K562 (cell line): ENCODE data around the gene CCNO.

Experiments
- GABPA ChIP-seq: fragments of 200-800 bp; sonication (Bioruptor generic); conservative IDR thresholded peaks from 2 replicates; pipeline ENCODE4 v1.6.1; 2016; ENCODE audit warnings: low read depth, missing genetic modification characterization, missing compliant biosample characterization
- MTF1 ChIP-seq: fragments of 250-450 bp; sonication (Bioruptor Pico); IDR thresholded peaks from 2 replicates; pipeline ENCODE4 v1.9.0; 2021; ENCODE audit warnings: moderate library complexity, mild to moderate bottlenecking, inconsistent platforms, borderline replicate concordance
- PHF20 ChIP-seq: fragments of 450-650 bp; IDR thresholded peaks from 2 replicates; pipeline ENCODE4 v1.6.1; 2018; ENCODE audit not compliant: partially characterized antibody
- POLR2A ChIP-seq: fragments of 450-650 bp; conservative IDR thresholded peaks from 2 replicates; pipeline ENCODE4 v1.6.1; 2016
- ZNF121 ChIP-seq: sonication (generic); formaldehyde crosslinking; conservative IDR thresholded peaks from 2 replicates; pipeline ENCODE4 v1.8.0; 2022; ENCODE audit warnings: missing genetic modification reagents
- ZNF274 ChIP-seq: IDR thresholded peaks from 2 replicates; pipeline ENCODE4 v1.6.1; 2011; ENCODE audit warnings: low read depth, mild to moderate bottlenecking, low read length, moderate library complexity, borderline replicate concordance
- TF ChIP-seq, protein P1 (sequence below): sonication (generic); formaldehyde crosslinking; IDR thresholded peaks from 2 replicates; pipeline ENCODE4 v1.8.1; 2022; ENCODE audit warnings: missing genetic modification reagents
- TF ChIP-seq, protein P2 (sequence below): sonication (generic); formaldehyde crosslinking; IDR thresholded peaks from 2 replicates; pipeline ENCODE4 v1.8.1; 2022; ENCODE audit warnings: missing genetic modification reagents

- TF ChIP-seq POLR2A (no peak), GABPA (tag) (no peak), MTF1 (CRISPR knock-in tag) (no peak), ZNF121 (CRISPR knock-in tag) (no peak), PHF20 (no peak), ZNF274 (no peak)
- TF ChIP-seq, protein P1, sequence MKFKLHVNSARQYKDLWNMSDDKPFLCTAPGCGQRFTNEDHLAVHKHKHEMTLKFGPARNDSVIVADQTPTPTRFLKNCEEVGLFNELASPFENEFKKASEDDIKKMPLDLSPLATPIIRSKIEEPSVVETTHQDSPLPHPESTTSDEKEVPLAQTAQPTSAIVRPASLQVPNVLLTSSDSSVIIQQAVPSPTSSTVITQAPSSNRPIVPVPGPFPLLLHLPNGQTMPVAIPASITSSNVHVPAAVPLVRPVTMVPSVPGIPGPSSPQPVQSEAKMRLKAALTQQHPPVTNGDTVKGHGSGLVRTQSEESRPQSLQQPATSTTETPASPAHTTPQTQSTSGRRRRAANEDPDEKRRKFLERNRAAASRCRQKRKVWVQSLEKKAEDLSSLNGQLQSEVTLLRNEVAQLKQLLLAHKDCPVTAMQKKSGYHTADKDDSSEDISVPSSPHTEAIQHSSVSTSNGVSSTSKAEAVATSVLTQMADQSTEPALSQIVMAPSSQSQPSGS (CRISPR knock-in tag) = no peak
- TF ChIP-seq, protein P2, sequence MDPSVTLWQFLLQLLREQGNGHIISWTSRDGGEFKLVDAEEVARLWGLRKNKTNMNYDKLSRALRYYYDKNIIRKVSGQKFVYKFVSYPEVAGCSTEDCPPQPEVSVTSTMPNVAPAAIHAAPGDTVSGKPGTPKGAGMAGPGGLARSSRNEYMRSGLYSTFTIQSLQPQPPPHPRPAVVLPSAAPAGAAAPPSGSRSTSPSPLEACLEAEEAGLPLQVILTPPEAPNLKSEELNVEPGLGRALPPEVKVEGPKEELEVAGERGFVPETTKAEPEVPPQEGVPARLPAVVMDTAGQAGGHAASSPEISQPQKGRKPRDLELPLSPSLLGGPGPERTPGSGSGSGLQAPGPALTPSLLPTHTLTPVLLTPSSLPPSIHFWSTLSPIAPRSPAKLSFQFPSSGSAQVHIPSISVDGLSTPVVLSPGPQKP (CRISPR knock-in tag) = no peak
These were observed 10.2 kb downstream of the CCNO start for GRCh38 chr5:55222985-55223811.
